Chondrocyte (in vitro differentiated cells): Measurements from ENCODE around the gene TTYH3. TPM values are rescaled to one million over a fixed set of nuclear protein-coding genes. Genes with fewer than 3 reads are reported as not detected.

Experiments
- DNase-seq: peaks from one replicate; pipeline ENCODE4 v3.0.0; 2021; ENCODE audit warnings: mixed read lengths, low spot score
- H3K27ac Mint-ChIP-seq: one replicate; pipeline ENCODE4 v1.8.0; 2021; ENCODE audit warnings: mild to moderate bottlenecking, moderate library complexity, mixed read lengths; ENCODE audit not compliant: unreplicated experiment
- H3K27me3 Mint-ChIP-seq: 2 replicates; pipeline ENCODE4 v1.8.0; 2021; ENCODE audit warnings: low read depth, mixed read lengths
- H3K36me3 Mint-ChIP-seq: 2 replicates; pipeline ENCODE4 v1.8.0; 2021; ENCODE audit warnings: low read depth, mixed read lengths
- H3K4me1 Mint-ChIP-seq: 2 replicates; pipeline ENCODE4 v1.8.0; 2021; ENCODE audit warnings: low read depth, mild to moderate bottlenecking, mixed read lengths
- H3K4me3 Mint-ChIP-seq: one replicate; pipeline ENCODE4 v1.8.0; 2021; ENCODE audit warnings: mild to moderate bottlenecking, moderate library complexity, mixed read lengths; ENCODE audit not compliant: unreplicated experiment
- H3K9me3 Mint-ChIP-seq: 2 replicates; pipeline ENCODE4 v1.8.0; 2021; ENCODE audit warnings: low read depth, mixed read lengths
- total RNA-seq: library from RNA; stranded (reverse); gene quantifications from 3 replicates; pipeline ENCODE4 v1.2.1, GENCODE V29; 2021
- TF ChIP-seq, protein P1 (sequence below): fragments of 200-600 bp; sonication (generic); IDR thresholded peaks from 2 replicates; pipeline ENCODE4 v1.5.0; 2021; ENCODE audit warnings: antibody characterized with exemption, mild to moderate bottlenecking, moderate library complexity

TTYH3 gene
- total RNA-seq, 1 donor from 2014 or later = 196 TPM

DNA sequence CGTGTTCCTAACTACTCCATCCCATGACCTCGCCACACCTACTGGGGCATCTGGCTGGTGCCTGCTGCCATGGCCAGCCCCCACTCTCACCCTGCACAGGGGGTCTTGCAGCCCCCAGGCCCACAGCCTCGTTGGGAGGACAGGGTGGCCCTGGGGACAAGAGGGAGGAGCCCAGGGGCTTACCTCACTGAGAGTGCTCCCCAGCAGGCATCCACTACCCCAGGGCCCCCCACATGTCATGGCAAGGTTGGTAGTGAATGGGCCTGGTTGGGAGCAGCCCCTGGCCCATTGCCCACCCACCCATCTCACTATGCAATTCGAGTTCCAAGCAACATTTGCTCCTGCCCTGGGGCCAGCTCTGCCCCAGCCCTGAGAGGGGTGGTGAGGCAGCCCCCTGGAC is 32.2 kb downstream of the TTYH3 start:
- Mint-ChIP-seq H3K9me3 (no peaks in the 10 kb centered on the region), H3K4me1 (peaks cover 13% of the 10 kb centered on the region), H3K27me3 (no peaks in the 10 kb centered on the region), H3K27ac (no peak overlapping the region), H3K36me3 (peaks cover 5% of the 10 kb centered on the region), H3K4me3 (no peak overlapping the region)
- no peak for DNase-seq
- TF ChIP-seq, protein P1, sequence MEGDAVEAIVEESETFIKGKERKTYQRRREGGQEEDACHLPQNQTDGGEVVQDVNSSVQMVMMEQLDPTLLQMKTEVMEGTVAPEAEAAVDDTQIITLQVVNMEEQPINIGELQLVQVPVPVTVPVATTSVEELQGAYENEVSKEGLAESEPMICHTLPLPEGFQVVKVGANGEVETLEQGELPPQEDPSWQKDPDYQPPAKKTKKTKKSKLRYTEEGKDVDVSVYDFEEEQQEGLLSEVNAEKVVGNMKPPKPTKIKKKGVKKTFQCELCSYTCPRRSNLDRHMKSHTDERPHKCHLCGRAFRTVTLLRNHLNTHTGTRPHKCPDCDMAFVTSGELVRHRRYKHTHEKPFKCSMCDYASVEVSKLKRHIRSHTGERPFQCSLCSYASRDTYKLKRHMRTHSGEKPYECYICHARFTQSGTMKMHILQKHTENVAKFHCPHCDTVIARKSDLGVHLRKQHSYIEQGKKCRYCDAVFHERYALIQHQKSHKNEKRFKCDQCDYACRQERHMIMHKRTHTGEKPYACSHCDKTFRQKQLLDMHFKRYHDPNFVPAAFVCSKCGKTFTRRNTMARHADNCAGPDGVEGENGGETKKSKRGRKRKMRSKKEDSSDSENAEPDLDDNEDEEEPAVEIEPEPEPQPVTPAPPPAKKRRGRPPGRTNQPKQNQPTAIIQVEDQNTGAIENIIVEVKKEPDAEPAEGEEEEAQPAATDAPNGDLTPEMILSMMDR = no peak

DNA sequence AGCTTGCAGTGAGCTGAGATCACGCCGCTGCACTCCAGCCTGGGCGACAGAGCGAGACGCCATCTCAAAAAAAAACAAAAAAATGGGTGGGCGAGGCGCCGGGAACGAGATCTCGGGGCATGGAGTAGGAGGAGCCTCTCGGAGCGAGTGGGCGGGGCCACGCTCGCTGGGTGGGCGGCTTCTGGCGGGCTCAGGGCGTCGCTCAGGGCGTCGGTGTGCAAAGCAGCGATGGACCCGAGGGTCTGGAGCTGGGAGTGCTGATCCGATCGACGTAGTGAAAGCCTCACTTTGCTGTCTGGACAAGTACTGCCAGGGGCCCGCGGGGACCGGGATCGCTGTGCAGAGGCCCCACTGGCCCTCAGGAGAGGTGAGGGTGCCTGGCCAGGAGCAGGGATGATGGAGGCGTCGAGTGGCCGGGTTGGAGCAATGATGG is 33.6 kb downstream of the TTYH3 start:
- Mint-ChIP-seq H3K9me3 (no peaks in the 10 kb centered on the region), H3K27me3 (peaks cover 5% of the 10 kb centered on the region), H3K4me1 (peaks cover 19% of the 10 kb centered on the region), H3K27ac (no peak overlapping the region), H3K36me3 (peaks cover 5% of the 10 kb centered on the region), H3K4me3 (no peak overlapping the region)
- TF ChIP-seq, protein P1 = no peak
- DNase-seq = no peak

DNA sequence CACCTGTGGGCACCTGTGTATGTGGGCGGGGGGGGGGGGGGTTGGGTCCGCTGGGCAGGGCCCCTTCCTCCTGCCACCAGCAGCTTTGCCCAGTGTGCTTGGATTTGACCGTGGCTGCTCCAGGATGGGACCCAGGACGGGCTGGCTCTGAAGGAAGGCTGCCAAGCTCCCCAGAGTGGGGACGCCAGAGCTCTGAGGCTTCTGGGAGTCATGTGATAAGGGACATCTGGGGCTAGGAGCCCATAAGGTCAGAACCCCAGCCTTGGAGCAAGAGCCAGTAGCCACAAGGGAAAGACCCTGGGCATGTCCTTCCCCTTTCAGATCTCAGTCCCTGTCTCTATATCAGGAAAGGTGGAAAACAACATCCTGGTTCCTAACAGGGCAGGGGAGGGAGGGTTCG is 34.4 kb downstream of the TTYH3 start:
- TF ChIP-seq, protein P1 = no peak
- Mint-ChIP-seq H3K36me3 (peaks cover 5% of the 10 kb centered on the region), H3K4me1 (peaks cover 26% of the 10 kb centered on the region), H3K27me3 (peaks cover 5% of the 10 kb centered on the region), H3K27ac (no peak overlapping the region), H3K9me3 (no peaks in the 10 kb centered on the region), H3K4me3 (no peak overlapping the region)
- DNase-seq = no peak

DNA sequence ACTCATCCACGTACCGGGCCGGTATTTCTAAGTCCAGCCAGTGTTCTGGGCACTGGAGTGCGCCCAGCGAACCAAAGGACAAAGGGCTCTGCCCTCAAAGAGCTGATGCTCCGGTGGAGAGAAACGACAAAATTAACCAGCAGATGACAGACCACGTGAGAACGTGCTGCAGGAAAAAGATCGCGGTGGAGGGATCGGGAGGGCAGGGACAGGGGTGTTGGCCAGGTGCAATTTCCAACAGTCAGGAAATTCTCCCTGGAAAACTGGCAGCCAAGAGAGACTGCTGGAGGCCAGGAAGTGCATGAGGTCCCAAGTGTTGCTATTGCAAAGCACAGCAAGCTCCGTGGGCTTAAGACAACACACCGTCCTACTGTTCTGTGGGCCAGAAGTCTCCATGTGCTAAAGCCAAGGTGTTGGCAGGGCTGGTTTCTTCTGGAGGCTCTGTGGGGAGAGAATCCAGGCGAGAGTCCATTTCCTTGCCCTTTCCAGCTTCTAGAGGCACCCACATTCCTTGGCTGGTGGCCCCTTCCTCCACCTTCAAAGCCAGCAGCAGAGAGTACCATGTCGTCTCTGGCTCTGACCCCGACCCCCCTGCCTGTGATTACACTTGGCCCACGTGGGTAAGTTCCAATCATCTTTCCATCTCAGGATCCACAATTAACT is 34.9 kb downstream of the TTYH3 start:
- no peaks in the 10 kb centered on the region for H3K9me3 Mint-ChIP-seq
- peaks cover 5% of the 10 kb centered on the region for H3K36me3 Mint-ChIP-seq
- TF ChIP-seq, protein P1 = no peak
- peak overlapping the region; percentile 5 for H3K27ac Mint-ChIP-seq
- no peak for DNase-seq
- peaks cover 26% of the 10 kb centered on the region for H3K4me1 Mint-ChIP-seq
- H3K27me3 Mint-ChIP-seq = peaks cover 5% of the 10 kb centered on the region
- no peak overlapping the region for H3K4me3 Mint-ChIP-seq

DNA sequence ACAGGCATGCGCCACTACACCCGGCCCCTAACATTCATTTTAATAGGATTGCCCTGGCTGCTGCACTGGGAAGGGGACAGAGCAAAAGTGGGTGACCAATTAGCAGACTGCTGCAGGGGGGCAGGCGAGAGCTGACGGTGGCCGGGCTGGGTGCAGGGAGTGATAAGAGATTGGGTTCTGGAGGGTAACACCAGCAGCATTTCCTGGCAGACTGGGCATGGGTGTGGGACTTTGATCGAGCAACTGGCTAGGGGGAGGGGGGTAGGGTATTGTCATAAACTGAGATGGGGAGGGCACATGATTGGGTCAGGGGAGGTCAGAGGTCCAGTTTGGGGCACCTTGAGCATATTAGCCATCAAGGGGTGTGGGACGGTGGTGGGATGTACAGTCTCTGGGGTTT is 36.1 kb downstream of the TTYH3 start:
- Mint-ChIP-seq H3K4me1 (peaks cover 26% of the 10 kb centered on the region), H3K27ac (peak overlapping the region; percentile 70), H3K27me3 (peaks cover 5% of the 10 kb centered on the region), H3K36me3 (no peaks in the 10 kb centered on the region), H3K9me3 (no peaks in the 10 kb centered on the region), H3K4me3 (no peak overlapping the region)
- TF ChIP-seq, protein P1 = no peak
- DNase-seq = no peak
